NCI-H2227 (cell line): Measurements from ENCODE around the gene CCNA2.

Experiments used
- DNase-seq: peaks from one replicate; lab custom pipeline; 2025; ENCODE audit not compliant: unreplicated experiment; lab: John Stamatoyannopoulos, UW

Gene CCNA2

GRCh38 chr4:121777625-121778024 is 46.1 kb downstream of the CCNA2 start:
- no peak for DNase-seq

GRCh38 chr4:121776610-121777401 is 46.9 kb downstream of the CCNA2 start:
- DNase-seq = no peak

- DNase-seq = no peak
Measured at GRCh38 chr4:121773883-121774282, 49.8 kb downstream of the CCNA2 start.

- no peak for DNase-seq
Measured at GRCh38 chr4:121771869-121772268, 51.8 kb downstream of the CCNA2 start.

- no peak for DNase-seq
Measured at GRCh38 chr4:121769341-121769740, 54.3 kb downstream of the CCNA2 start.

GRCh38 chr4:121767166-121767565 is 56.5 kb downstream of the CCNA2 start:
- DNase-seq = no peak
